GM19023 (cell line): ENCODE results near the gene MZT2B.
"Not testable (repeated sequence)": the region's sequence is repeated elsewhere in the genome, so short reads cannot be mapped to it uniquely, and the experiment has no call there.

Source experiments
- ATAC-seq: cut with Tn5 transposase; IDR thresholded peaks from one replicate; pipeline ENCODE4 v1.9.1; 2021; ENCODE audit warnings: mild to moderate bottlenecking, moderate library complexity; ENCODE audit not compliant: unreplicated experiment

Gene MZT2B

GRCh38 chr2:130202518-130202917 is 20.5 kb downstream of the MZT2B start:
- not testable (repeated sequence) for ATAC-seq

DNA sequence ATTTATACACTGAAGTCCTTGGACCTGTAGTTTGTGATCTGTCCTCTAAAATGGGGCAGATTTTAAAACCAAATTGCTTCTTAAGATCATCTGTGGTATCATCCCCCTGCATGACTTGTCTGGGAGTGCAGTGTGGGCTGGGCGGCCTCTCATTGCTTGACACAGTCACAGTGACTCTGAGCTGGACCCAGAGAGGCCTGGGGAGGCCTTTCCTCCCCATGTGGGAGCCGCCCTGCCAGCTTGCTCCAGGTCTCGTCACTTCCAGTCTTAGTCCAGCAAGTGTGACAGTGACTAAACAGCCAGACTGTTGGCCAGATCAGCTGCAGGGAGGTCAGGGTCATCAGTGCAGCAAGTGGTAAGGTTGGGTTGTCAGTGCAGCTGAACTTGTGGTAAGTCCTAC is 21.1 kb downstream of the MZT2B start:
- ATAC-seq = not testable (repeated sequence)

DNA sequence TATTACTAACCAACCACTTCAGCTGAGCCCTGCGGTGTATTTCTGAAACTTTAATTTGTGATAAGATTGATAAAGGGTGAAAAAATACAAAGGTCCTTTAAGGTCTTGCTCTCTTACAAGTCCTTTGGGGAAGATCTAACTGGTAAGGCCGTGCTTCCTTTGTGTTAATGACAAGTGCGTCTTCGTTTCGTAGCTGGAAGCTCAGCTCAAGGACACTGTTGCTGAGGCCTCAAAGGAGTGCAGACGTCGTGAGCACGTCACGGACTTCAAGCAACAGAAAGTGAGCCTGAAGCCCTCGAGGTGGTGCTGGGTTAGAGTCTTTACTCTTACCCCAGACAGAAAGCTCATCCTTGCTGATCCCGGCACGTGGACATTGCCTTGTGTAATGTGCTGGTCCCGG is 25.0 kb downstream of the MZT2B start:
- not testable (repeated sequence) for ATAC-seq

DNA sequence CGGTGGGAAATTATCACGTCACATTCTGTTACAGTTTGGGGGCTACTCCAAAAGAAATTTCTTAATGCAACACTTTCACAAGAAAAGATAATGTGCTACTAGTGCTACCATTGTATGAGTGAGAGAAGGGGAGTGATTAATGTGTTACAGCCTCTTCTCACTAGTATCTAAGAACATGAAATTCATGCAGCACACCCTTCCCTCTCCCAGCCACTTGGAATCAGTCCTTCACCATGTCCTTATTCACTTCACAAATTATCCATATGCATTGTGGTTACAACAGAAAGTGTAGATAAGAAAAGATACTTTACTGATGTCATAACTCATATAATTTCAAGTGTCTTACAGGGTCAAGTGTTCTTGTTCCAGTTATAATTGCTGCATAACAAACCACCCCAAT is 37.1 kb downstream of the MZT2B start:
- ATAC-seq = not testable (repeated sequence)

- ATAC-seq = not testable (repeated sequence)
Observed at GRCh38 chr2:130220505-130220904, 38.4 kb downstream of the MZT2B start.

DNA sequence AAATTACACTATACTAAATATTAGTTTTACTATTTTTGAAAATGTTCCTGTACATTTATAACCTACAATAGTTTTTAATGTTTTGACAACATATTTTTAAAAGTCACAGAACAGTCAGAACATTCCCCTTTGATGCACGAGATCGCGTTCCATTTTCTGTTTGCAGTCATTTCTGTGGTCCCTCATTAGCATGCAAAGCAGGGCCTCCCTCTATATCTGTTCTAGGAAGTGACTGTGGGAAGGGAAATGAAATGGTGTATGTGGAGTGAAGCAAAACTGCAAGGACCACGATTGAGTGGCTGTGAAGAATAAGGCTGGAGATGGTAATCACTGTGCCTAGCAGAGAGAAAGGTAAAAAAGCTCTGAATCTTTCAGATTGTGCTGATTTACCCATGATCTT is 40.5 kb downstream of the MZT2B start:
- peak; percentile 92 for ATAC-seq

GRCh38 chr2:130228005-130228404 is 45.9 kb downstream of the MZT2B start:
- not testable (repeated sequence) for ATAC-seq

DNA sequence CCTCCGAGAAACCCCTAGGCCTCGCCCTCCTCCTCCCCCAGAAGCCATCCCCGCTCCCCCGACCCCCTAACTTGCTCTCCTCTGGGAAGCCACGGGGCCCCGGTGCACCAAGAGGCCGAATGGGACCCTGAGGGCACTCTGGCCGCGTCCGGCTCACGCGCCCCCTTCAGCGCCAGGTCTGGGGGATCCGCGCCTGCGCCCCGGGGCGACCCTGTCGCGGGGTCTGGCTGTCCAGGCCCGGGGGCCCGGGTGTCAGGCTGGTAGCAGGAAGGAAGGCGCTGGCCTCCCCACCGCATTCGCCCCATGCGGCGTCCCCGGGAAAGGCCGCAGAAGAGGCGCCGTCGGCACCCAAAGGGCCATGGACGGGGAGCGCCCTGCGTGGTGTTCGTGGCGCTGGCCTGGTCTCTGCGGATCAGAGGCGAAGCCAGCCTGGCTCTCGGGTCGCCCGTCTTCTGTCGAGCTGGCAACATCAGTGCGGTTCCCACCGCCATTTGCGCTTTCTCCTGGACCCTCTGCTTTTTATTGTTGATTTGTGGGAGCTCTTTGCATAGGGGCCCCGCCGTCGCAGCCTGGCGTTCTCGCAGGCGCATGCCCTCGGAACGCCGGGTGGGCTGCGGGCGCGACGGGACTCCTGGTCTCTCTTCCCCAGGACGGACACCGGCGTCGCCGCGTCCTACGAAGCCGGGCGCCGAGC is 46.6 kb downstream of the MZT2B start:
- not testable (repeated sequence) for ATAC-seq

- peak; percentile 89 for ATAC-seq
Observed at GRCh38 chr2:130229161-130229510, 47.1 kb downstream of the MZT2B start.

DNA sequence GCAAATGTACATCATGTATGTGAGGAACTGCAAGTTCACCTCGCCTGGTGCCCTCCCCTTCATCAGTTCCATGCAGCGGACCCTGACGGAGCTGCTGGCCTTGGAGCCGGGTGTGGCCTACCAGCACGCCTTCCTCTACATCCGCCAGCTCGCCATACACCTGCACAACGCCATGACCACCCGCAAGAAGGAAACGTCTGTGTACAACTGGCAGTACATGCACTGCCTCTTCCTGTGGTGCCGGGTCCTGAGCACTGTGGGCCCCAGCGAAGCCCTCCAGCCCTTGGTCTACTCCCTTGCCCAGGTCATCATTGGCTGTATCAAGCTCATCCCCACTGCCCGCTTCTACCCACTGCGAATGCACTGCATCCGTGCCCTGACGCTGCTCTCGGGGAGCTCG is 48.3 kb downstream of the MZT2B start:
- ATAC-seq = not testable (repeated sequence)

DNA sequence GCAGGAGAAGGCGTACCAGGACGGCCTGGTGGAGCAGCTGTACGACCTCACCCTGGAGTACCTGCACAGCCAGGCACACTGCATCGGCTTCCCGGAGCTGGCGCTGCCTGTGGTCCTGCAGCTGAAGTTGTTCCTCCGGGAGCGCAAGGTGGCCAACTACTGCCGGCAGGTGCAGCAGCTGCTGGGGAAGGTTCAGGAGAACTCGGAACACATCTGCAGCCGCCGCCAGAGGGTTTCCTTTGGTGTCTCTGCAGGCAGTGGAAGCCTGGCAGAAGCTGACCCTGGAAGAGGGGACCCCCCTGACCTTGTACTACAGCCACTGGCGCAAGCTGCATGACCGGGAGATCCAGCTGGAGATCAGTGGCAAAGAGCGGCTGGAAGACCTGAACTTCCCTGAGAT is 48.8 kb downstream of the MZT2B start:
- not testable (repeated sequence) for ATAC-seq

- ATAC-seq = no peak
Observed at GRCh38 chr2:130231656-130232055, 49.6 kb downstream of the MZT2B start.

DNA sequence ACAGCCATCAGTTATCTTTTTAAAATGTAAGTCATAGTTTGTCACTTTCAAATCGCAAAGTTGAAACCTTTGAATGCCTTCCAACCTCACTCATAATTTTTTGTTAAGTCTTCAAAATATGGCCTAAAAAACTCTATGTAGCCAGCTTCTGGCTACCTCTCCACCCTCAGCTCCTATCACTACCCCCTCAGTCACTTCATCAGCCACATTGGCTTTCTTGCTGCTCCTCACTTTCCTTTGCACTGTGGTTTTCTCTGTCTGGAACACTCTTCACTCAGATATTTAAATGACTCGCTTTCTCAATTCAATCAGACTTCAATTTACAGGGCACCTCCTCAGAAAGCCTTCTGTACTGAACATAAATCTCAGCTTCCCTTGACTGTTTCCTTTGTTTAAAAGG is 51.0 kb downstream of the MZT2B start:
- ATAC-seq = not testable (repeated sequence)

DNA sequence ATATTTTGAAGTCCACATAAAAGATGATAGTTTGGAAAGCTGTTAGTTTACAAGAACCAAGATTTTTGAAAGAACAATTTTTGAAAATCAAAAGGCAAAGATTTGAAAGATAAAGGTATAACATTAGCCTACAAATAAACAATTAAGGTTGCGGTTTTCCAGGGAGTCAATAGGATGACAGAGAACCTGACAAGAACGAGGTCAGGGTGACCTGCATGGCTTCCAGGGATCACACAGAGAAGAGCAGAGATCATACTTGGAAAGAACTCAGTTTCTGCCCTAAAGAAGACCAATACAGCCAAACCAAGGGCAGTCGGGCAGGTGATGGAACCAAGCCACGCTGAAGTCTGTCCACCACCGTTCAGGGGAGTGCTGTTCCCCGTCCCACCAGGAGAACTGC is 57.5 kb downstream of the MZT2B start:
- not testable (repeated sequence) for ATAC-seq
